IMR-90 (cell line): ENCODE data around the gene DNAJC13. TPM values are rescaled to one million over a fixed set of nuclear protein-coding genes. Genes with fewer than 3 reads are reported as not detected.

Source experiments
- ATAC-seq: fragments of 200-7000 bp; cut with Tn5 transposase; 2 replicates; pipeline ENCODE4 v1.9.1; 2020; ENCODE audit warnings: low read depth, mild to moderate bottlenecking, moderate library complexity
- BruUV-seq: library from RNA; stranded (reverse); fragments of 400-500 nt; replicated peaks from 2 replicates; lab custom pipeline; 2021; lab: Mats Ljungman, UMichigan
- CTCF ChIA-PET: fragments of 300-600 bp; formaldehyde crosslinking; extraction: SDS; loops from one replicate; lab custom pipeline; 2021; ENCODE audit warnings: antibody characterized with exemption; lab: Yijun Ruan, JAX
- POLR2A ChIA-PET: fragments of 300-600 bp; sonication (Branson Sonifier 250); formaldehyde crosslinking; loops from one replicate; lab custom pipeline; 2022; ENCODE audit warnings: antibody characterized with exemption; ENCODE audit not compliant: unreplicated experiment; lab: Charles Lee
- DNase-seq: peaks from one replicate; pipeline ENCODE4 v3.0.0; 2013
- H2AFZ ChIP-seq: replicated peaks from 2 replicates; pipeline ENCODE3; 2013; ENCODE audit warnings: low read length, mild to moderate bottlenecking; ENCODE audit not compliant: poor library complexity
- H2AK5ac ChIP-seq: 2 replicates; pipeline ENCODE4 v1.6.1; 2013; ENCODE audit warnings: low read depth, low read length, inconsistent platforms
- H2AK9ac ChIP-seq: replicated peaks from 2 replicates; pipeline ENCODE3; 2013; ENCODE audit warnings: mild to moderate bottlenecking, low read depth, low read length, moderate library complexity; ENCODE audit not compliant: poor library complexity
- H2BK120ac ChIP-seq: 2 replicates; pipeline ENCODE4 v1.6.1; 2013; ENCODE audit warnings: low read depth, low read length, inconsistent platforms
- H2BK15ac ChIP-seq: 3 replicates; pipeline ENCODE4 v1.6.1; 2013; ENCODE audit warnings: low read depth, low read length, inconsistent platforms
- H2BK20ac ChIP-seq: 2 replicates; pipeline ENCODE4 v1.6.1; 2013; ENCODE audit warnings: low read depth, mild to moderate bottlenecking, inconsistent platforms, low read length, moderate library complexity
- H2BK5ac ChIP-seq: 2 replicates; pipeline ENCODE4 v1.6.1; 2013; ENCODE audit warnings: mild to moderate bottlenecking, low read depth, low read length, inconsistent platforms; ENCODE audit not compliant: poor library complexity, severe bottlenecking
- H3K14ac ChIP-seq: replicated peaks from 2 replicates; pipeline ENCODE4 v1.6.1; 2013; ENCODE audit warnings: low read depth, low read length, inconsistent platforms
- H3K18ac ChIP-seq: 2 replicates; pipeline ENCODE4 v1.6.1; 2013; ENCODE audit warnings: low read depth, low read length, control low read depth
- H3K23ac ChIP-seq: 2 replicates; pipeline ENCODE4 v1.6.1; 2013; ENCODE audit warnings: low read depth, low read length, inconsistent platforms
- H3K27ac ChIP-seq: 2 replicates; pipeline ENCODE4 v1.5.1; 2013; ENCODE audit warnings: mild to moderate bottlenecking, control low read depth, low read length; ENCODE audit not compliant: insufficient read depth
- H3K27me3 ChIP-seq: 2 replicates; pipeline ENCODE4 v1.6.1; 2013; ENCODE audit warnings: low read length; ENCODE audit not compliant: control insufficient read depth, insufficient read depth
- H3K36me3 ChIP-seq: 2 replicates; pipeline ENCODE4 v1.6.1; 2013; ENCODE audit warnings: low read length, mixed read lengths; ENCODE audit not compliant: control insufficient read depth, insufficient read depth
- H3K4ac ChIP-seq: 2 replicates; pipeline ENCODE4 v1.6.1; 2013; ENCODE audit warnings: low read depth, low read length, inconsistent platforms
- H3K4me1 ChIP-seq: 2 replicates; pipeline ENCODE4 v1.6.1; 2013; ENCODE audit warnings: low read length, mixed read lengths; ENCODE audit not compliant: control insufficient read depth, insufficient read depth
- H3K4me2 ChIP-seq: 2 replicates; pipeline ENCODE4 v1.6.1; 2013; ENCODE audit warnings: low read depth, mild to moderate bottlenecking, control low read depth, low read length, moderate library complexity
- H3K4me3 ChIP-seq: 2 replicates; pipeline ENCODE4 v1.5.1; 2013; ENCODE audit warnings: low read depth, mild to moderate bottlenecking, control low read depth, low read length, moderate library complexity; ENCODE audit not compliant: insufficient read depth
- H3K56ac ChIP-seq: 2 replicates; pipeline ENCODE4 v1.6.1; 2013; ENCODE audit warnings: low read length, inconsistent platforms; ENCODE audit not compliant: insufficient read depth; ENCODE audit errors: extremely low read depth
- H3K79me1 ChIP-seq, 2 experiments: 2 replicates each; pipeline ENCODE4 v1.6.1; 2013; ENCODE audit warnings: low read length in 2 of 2, inconsistent platforms in 1 of 2, low read depth in 1 of 2
- H3K9ac ChIP-seq: 2 replicates; pipeline ENCODE4 v1.6.1; 2013; ENCODE audit warnings: low read depth, low read length, control low read depth
- H3K9me1 ChIP-seq: 2 replicates; pipeline ENCODE4 v1.6.1; 2013; ENCODE audit warnings: low read length, inconsistent platforms; ENCODE audit not compliant: insufficient read depth
- H3K9me3 ChIP-seq: 2 replicates; pipeline ENCODE4 v1.6.1; 2013; ENCODE audit warnings: low read length; ENCODE audit not compliant: control insufficient read depth, insufficient read depth
- H4K20me1 ChIP-seq: 2 replicates; pipeline ENCODE4 v1.6.1; 2013; ENCODE audit warnings: low read length, inconsistent platforms; ENCODE audit not compliant: insufficient read depth
- H4K5ac ChIP-seq: 2 replicates; pipeline ENCODE4 v1.6.1; 2013; ENCODE audit warnings: mild to moderate bottlenecking, low read depth, low read length, control low read depth
- H4K8ac ChIP-seq, 2 experiments: 2 replicates each; pipeline ENCODE4 v1.6.1; 2013; ENCODE audit warnings: low read depth in 2 of 2, low read length in 2 of 2, control low read depth in 1 of 2, inconsistent platforms in 1 of 2
- H4K91ac ChIP-seq: 2 replicates; pipeline ENCODE4 v1.6.1; 2013; ENCODE audit warnings: low read depth, low read length, inconsistent platforms; ENCODE audit not compliant: insufficient read depth
- BHLHE40 ChIP-seq: fragments of 150-350 bp; IDR thresholded peaks from 2 replicates; pipeline ENCODE4 v1.6.1; 2016; ENCODE audit warnings: mild to moderate bottlenecking, low read depth, low read length
- CEBPB ChIP-seq: IDR thresholded peaks from 2 replicates; pipeline ENCODE4 v1.6.1; 2012; ENCODE audit warnings: low read depth, low read length, improper control_type of control experiment
- CHD1 ChIP-seq: IDR thresholded peaks from 2 replicates; pipeline ENCODE4 v1.6.1; 2012; ENCODE audit warnings: low read depth, low read length, improper control_type of control experiment
- ELK1 ChIP-seq: fragments of 150-350 bp; IDR thresholded peaks from 2 replicates; pipeline ENCODE4 v1.6.1; 2016; ENCODE audit warnings: low read depth, mild to moderate bottlenecking, low read length, moderate library complexity, borderline replicate concordance
- FOS ChIP-seq: fragments of 150-350 bp; IDR thresholded peaks from 2 replicates; pipeline ENCODE4 v1.6.1; 2016; ENCODE audit warnings: low read depth, low read length
- MAFK ChIP-seq: IDR thresholded peaks from 2 replicates; pipeline ENCODE4 v1.6.1; 2012; ENCODE audit warnings: low read depth, low read length, improper control_type of control experiment
- MAZ ChIP-seq: IDR thresholded peaks from 2 replicates; pipeline ENCODE4 v1.6.1; 2012; ENCODE audit warnings: low read depth, mild to moderate bottlenecking, low read length, improper control_type of control experiment, moderate library complexity, borderline replicate concordance
- MXI1 ChIP-seq: IDR thresholded peaks from 2 replicates; pipeline ENCODE4 v1.6.1; 2012; ENCODE audit warnings: low read depth, mild to moderate bottlenecking, low read length, moderate library complexity, borderline replicate concordance
- NFE2L2 ChIP-seq: fragments of 150-350 bp; IDR thresholded peaks from 2 replicates; pipeline ENCODE4 v1.6.1; 2016; ENCODE audit warnings: low read depth, mild to moderate bottlenecking, low read length
- POLR2A ChIP-seq: IDR thresholded peaks from 2 replicates; pipeline ENCODE4 v1.6.1; 2012; ENCODE audit warnings: mild to moderate bottlenecking, low read depth, low read length
- RAD21 ChIP-seq: IDR thresholded peaks from 2 replicates; pipeline ENCODE4 v1.6.1; 2012; ENCODE audit warnings: low read length, improper control_type of control experiment
- RCOR1 ChIP-seq: IDR thresholded peaks from 2 replicates; pipeline ENCODE4 v1.6.1; 2012; ENCODE audit warnings: mild to moderate bottlenecking, low read length, improper control_type of control experiment; ENCODE audit not compliant: insufficient replicate concordance
- RFX5 ChIP-seq: IDR thresholded peaks from 2 replicates; pipeline ENCODE4 v1.8.0; 2012; ENCODE audit warnings: low read depth, mild to moderate bottlenecking, low read length, moderate library complexity
- SMC3 ChIP-seq: fragments of 150-350 bp; IDR thresholded peaks from 2 replicates; pipeline ENCODE4 v1.6.1; 2016; ENCODE audit warnings: low read depth, mild to moderate bottlenecking, antibody characterized with exemption, low read length, moderate library complexity
- USF2 ChIP-seq: fragments of 150-350 bp; IDR thresholded peaks from 2 replicates; pipeline ENCODE4 v1.6.1; 2017; ENCODE audit warnings: mild to moderate bottlenecking, antibody characterized with exemption, low read length, low read depth
- WGBS, 2 experiments: methylation state at CpG; one replicate each; pipeline versions ENCODE4 v1.1.5 to v1.1.7; 2013; ENCODE audit warnings: missing lambda C conversion rate in 2 of 2; ENCODE audit not compliant: insufficient read length in 1 of 2; ENCODE audit errors: extremely low coverage in 2 of 2; 5-methylcytosine and 5-hydroxymethylcytosine counted together
- dilution Hi-C: fragments of 300-500 bp; cut with HindIII; formaldehyde crosslinking; loops from one replicate; pipeline ENCODE4 v1.14.3; 2018; ENCODE audit warnings: low sequenced_read_pairs; ENCODE audit not compliant: unreplicated experiment
- in situ Hi-C: fragments of 300-500 bp; cut with MboI; formaldehyde crosslinking; loops from 3 replicates; pipeline ENCODE4 v1.14.3; 2019; ENCODE audit warnings: low sequenced_read_pairs, inconsistent platforms, mixed read lengths
- intact Hi-C: fragments of 100-400 bp; cut with micrococcal nuclease; formaldehyde crosslinking; loops from 2 replicates; pipeline ENCODE4 v1.10.0; 2022
- polyA plus RNA-seq, 3 experiments: library from polyadenylated mRNA; depleted of rRNA; stranded (reverse); fragments of >200 nt; gene quantifications; 2 replicates each; pipeline ENCODE4 v1.2.3, GENCODE V29; 2012; ENCODE audit warnings: low replicate concordance in 1 of 3
- total RNA-seq: library from RNA; depleted of rRNA; stranded (reverse); fragments of >200 nt; gene quantifications from 2 replicates; pipeline ENCODE4 v1.2.3, GENCODE V29; 2012
- TF ChIP-seq, protein P1 (sequence below): conservative IDR thresholded peaks from 2 replicates; pipeline ENCODE4 v1.5.1; 2012; ENCODE audit warnings: mild to moderate bottlenecking, low read depth, low read length, improper control_type of control experiment

Gene DNAJC13
- total and polyA plus RNA-seq, 2 of the 4 experiments (the other 2 are of a cell fraction), result 16.4 to 48.6 TPM

GRCh38 chr3:132456136-132456535 lies 38.8 kb downstream of the DNAJC13 start:
- Histone ChIP-seq H3K56ac (no peak overlapping the region), H3K23ac (no peak overlapping the region; the same call in 1 of the 2 replicates), H4K91ac (no peak overlapping the region), H2AFZ (no peak overlapping the region), H3K9me3 (no peaks in the 10 kb centered on the region), H3K4me2 (no peak overlapping the region), H3K4ac (no peak overlapping the region), H4K5ac (no peak overlapping the region), H2BK120ac (no peak overlapping the region), H2BK15ac (no peak overlapping the region), H2AK5ac (no peak overlapping the region), H3K14ac (no peak overlapping the region), H3K36me3 (peaks cover 37% of the 10 kb centered on the region), H2BK5ac (no peak overlapping the region), H2BK20ac (no peak overlapping the region), H4K8ac (no peak overlapping the region), H3K9me1 (no peaks in the 10 kb centered on the region), H3K4me1 (peaks cover 2% of the 10 kb centered on the region; the same call in 1 of the 2 replicates), H3K4me3 (no peak overlapping the region), H3K27me3 (no peaks in the 10 kb centered on the region), H3K9ac (no peak overlapping the region; the same call in 1 of the 2 replicates), H4K20me1 (no peaks in the 10 kb centered on the region), H3K79me1 (peaks cover 9 to 10% of the 10 kb centered on the region in 2 experiments), H3K27ac (no peak overlapping the region), H3K18ac (peak overlapping the region; percentile 50; the same call in 1 of the 2 replicates), H2AK9ac (no peak overlapping the region)
- BruUV-seq, result no TSS peak
- in situ Hi-C loops, result no loop called here
- CTCF ChIA-PET, result no interaction called here
- no CpG with 5 or more reads among the region's 3 CpGs for WGBS, 2 experiments
- intact Hi-C loops, result no loop called here
- TF ChIP-seq RFX5 (no peak), USF2 (no peak), CEBPB (no peak), NFE2L2 (no peak), ELK1 (no peak), RAD21 (no peak), BHLHE40 (no peak), FOS (no peak), RCOR1 (no peak), MAZ (no peak), POLR2A (no peak), SMC3 (no peak), MXI1 (no peak), MAFK (no peak), CHD1 (no peak)
- TF ChIP-seq, protein P1, sequence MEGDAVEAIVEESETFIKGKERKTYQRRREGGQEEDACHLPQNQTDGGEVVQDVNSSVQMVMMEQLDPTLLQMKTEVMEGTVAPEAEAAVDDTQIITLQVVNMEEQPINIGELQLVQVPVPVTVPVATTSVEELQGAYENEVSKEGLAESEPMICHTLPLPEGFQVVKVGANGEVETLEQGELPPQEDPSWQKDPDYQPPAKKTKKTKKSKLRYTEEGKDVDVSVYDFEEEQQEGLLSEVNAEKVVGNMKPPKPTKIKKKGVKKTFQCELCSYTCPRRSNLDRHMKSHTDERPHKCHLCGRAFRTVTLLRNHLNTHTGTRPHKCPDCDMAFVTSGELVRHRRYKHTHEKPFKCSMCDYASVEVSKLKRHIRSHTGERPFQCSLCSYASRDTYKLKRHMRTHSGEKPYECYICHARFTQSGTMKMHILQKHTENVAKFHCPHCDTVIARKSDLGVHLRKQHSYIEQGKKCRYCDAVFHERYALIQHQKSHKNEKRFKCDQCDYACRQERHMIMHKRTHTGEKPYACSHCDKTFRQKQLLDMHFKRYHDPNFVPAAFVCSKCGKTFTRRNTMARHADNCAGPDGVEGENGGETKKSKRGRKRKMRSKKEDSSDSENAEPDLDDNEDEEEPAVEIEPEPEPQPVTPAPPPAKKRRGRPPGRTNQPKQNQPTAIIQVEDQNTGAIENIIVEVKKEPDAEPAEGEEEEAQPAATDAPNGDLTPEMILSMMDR, result no peak
- dilution Hi-C loops, result no loop called here
- DNase-seq, result no peak
- ATAC-seq, result no peak
- POLR2A ChIA-PET, result no interaction called here
